Activated CD8-positive, alpha-beta T cell treated with anti-CD3 and anti-CD28 coated beads, Interleukin-2, amount 10 ng/mL, durations not matched to agents 7 days and 5 days (primary cell): ENCODE results near the gene MRPS10. TPM values are rescaled to one million over a fixed set of nuclear protein-coding genes. Genes with fewer than 3 reads are reported as not detected.
"Not testable (repeated sequence)": the region's sequence is repeated elsewhere in the genome, so short reads cannot be mapped to it uniquely, and the experiment has no call there.

Experiments
- ATAC-seq: fragments of 150-1000 bp; cut with Tn5 transposase; one replicate; pipeline ENCODE4 v1.10.0; 2021; ENCODE audit warnings: moderate library complexity
- CTCF ChIA-PET: fragments of 350-600 bp; sonication (Branson Sonifier 250); formaldehyde crosslinking; loops from one replicate; lab custom pipeline; 2021; ENCODE audit warnings: antibody characterized with exemption; lab: Charles Lee
- POLR2A ChIA-PET: fragments of 350-600 bp; sonication (Branson Sonifier 250); formaldehyde crosslinking; loops from one replicate; lab custom pipeline; 2021; ENCODE audit warnings: antibody characterized with exemption; lab: Charles Lee
- DNase-seq: peaks from one replicate; pipeline ENCODE4 v3.0.0-alpha.2; 2020
- H3K27ac Mint-ChIP-seq: one replicate; pipeline ENCODE4 v1.8.0; 2021; ENCODE audit warnings: mild to moderate bottlenecking, mixed read lengths
- H3K27me3 Mint-ChIP-seq: one replicate; pipeline ENCODE4 v1.8.0; 2021; ENCODE audit warnings: low read depth, mixed read lengths
- H3K36me3 Mint-ChIP-seq: one replicate; pipeline ENCODE4 v1.8.0; 2021; ENCODE audit warnings: low read depth, mixed read lengths
- H3K4me1 Mint-ChIP-seq: one replicate; pipeline ENCODE4 v1.8.0; 2021; ENCODE audit warnings: low read depth, mixed read lengths
- H3K4me3 Mint-ChIP-seq: one replicate; pipeline ENCODE4 v1.8.0; 2021; ENCODE audit warnings: mild to moderate bottlenecking, mixed read lengths
- H3K9me3 Mint-ChIP-seq: one replicate; pipeline ENCODE4 v1.8.0; 2022; ENCODE audit warnings: mixed read lengths; ENCODE audit not compliant: insufficient read depth
- total RNA-seq, 2 experiments: library from RNA; stranded (reverse); gene quantifications; one replicate each; pipeline ENCODE4 v1.2.3, GENCODE V29; 2021

Gene MRPS10
- total RNA-seq, 2 experiments from 2014 or later, result 32.6 to 33.8 TPM

DNA sequence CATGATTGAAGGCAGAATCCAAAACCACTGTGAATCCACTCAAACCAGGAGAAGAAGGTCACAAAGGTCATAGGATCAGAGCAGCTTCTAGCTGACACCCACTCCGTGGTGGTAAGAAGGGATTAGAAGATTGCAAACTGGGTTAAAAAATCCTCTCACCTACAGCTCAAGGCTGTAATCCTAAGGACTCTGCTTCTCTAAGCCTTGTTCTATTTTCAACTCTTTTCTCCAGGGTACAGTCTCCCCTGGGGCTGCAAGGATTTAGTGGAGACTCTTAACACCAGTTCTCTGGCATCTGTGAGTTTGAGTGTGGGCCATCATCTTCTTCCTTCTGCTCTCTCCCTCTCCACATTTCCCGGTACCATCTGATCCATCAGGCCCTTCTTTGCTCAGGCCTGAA is 44.6 kb downstream of the MRPS10 start, which contains the start of gene GUCA1A:
GUCA1A (plus strand) TSS at position 264 of the 400 bp plus-strand sequence. CDS start 250 bp downstream, outside the sequence.
- CTCF ChIA-PET, result interaction anchor here (1.3 kb wide), 1 partner anchor 129 kb away, joined by 3 read pairs; no protein-coding TSS in a partner anchor
- no peaks in the 10 kb centered on the region for H3K9me3 Mint-ChIP-seq
- H3K4me3 Mint-ChIP-seq, result no peak within 1 kb of the TSS
- H3K27me3 Mint-ChIP-seq, result peaks cover 6% of the 10 kb centered on the region
- no peak within 1 kb of the TSS for H3K27ac Mint-ChIP-seq
- no peaks in the 10 kb centered on the region for H3K36me3 Mint-ChIP-seq
- POLR2A ChIA-PET, result no interaction called here
- no peak for ATAC-seq
- no peaks in the 10 kb centered on the region for H3K4me1 Mint-ChIP-seq
- DNase-seq, result no peak

DNA sequence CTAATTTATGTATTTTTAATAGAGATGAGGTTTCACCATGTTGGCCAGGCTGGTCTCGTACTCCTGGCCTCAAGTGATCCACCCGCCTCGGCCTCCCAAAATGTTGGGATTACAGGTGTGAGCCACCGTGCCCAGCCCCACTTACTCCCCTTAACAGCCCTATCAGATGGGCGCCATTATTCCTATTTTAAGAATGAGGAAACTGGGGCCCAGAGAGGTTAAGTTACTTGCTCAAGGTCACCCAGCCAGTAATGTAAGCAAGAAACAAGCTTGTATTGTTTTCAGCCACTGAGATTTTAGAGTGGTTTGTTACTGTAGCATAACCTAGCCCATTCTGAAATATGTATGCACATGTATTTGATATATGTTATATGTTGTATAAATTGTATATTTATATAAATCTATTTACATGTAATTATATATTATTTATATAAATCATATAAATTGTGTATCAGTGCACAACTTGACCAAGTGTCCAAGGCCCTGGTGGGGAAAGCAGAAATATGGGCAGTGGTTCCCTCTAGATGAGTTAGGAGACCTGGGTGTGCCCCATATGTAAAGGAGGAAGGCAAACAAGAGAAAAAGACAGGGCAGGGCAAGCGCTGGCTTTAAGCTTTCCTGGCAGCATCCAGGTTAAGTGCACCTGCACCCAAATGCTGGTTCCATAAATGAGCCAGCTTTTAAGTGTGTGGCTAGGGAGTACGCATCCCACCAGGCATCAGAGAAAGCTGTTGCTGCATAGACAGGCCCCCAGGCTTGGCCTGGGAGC is 45.7 kb downstream of the MRPS10 start:
- Mint-ChIP-seq H3K36me3 (no peaks in the 10 kb centered on the region), H3K4me1 (no peaks in the 10 kb centered on the region), H3K4me3 (no peak overlapping the region), H3K9me3 (no peaks in the 10 kb centered on the region), H3K27ac (no peak overlapping the region), H3K27me3 (peaks cover 6% of the 10 kb centered on the region)
- ChIA-PET CTCF (interaction anchor here (1.3 to 1.4 kb wide), 2 partner anchors 127 to 376 kb away, joined by 3 read pairs; no protein-coding TSS in a partner anchor), POLR2A (no interaction called here)
- DNase-seq (no peak), ATAC-seq (no peak)

DNA sequence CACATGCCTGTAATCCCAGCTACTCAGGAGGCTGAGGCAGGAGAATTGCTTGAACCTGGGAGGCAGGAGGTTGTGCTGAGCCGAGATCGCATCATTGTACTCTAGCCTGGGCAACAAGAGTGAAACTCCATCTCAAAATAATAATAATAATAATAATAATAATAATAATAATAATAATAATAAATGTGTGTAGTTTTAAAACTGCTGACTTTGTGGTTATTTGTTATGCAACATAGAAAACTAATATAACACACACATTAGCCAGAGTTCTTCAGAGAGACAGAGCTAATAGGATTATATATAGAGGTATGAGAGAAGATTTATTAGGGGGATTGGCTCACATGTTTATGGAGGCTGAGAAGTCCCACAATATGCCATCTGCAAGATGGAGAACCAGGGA is 47.9 kb downstream of the MRPS10 start:
- ATAC-seq, H3K4me3 Mint-ChIP-seq, POLR2A ChIA-PET, H3K9me3 Mint-ChIP-seq, H3K27ac Mint-ChIP-seq, H3K36me3 Mint-ChIP-seq, H3K27me3 Mint-ChIP-seq, DNase-seq, H3K4me1 Mint-ChIP-seq: not testable (repeated sequence)
- CTCF ChIA-PET, result interaction anchor here (1.0 to 1.3 kb wide), 4 partner anchors 33 to 382 kb away, joined by 3 to 4 read pairs (median 3); partner anchors contain the start of gene TOMM6

DNA sequence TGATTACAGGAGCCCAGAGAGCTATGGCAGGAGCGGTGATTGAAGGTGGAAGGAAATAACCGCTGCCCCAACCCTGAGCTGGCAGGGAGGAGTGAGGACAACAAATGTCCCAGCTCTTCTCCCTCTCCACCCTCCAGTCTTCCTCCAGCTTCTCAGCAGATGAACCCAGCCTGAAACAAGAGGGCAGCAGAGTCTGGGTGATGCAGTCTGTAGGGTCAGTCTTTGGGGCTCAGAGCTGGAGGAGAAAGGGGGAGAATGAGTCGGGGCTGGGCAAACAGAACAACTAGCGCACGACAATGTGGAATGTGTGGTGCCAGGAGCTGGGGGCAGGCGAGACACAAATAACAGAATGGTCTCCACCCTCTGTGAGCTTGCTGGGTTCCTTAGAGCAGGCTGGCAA is 49.0 kb downstream of the MRPS10 start:
- ATAC-seq (no peak), DNase-seq (no peak)
- Mint-ChIP-seq H3K27ac (no peak overlapping the region), H3K4me3 (no peak overlapping the region), H3K36me3 (no peaks in the 10 kb centered on the region), H3K27me3 (peaks cover 4% of the 10 kb centered on the region), H3K9me3 (no peaks in the 10 kb centered on the region), H3K4me1 (peaks cover 7% of the 10 kb centered on the region)
- CTCF ChIA-PET, result interaction anchor here (1.0 to 1.3 kb wide), 2 partner anchors 31 to 381 kb away, joined by 3 read pairs; partner anchors contain the start of gene TOMM6
- POLR2A ChIA-PET, result no interaction called here

DNA sequence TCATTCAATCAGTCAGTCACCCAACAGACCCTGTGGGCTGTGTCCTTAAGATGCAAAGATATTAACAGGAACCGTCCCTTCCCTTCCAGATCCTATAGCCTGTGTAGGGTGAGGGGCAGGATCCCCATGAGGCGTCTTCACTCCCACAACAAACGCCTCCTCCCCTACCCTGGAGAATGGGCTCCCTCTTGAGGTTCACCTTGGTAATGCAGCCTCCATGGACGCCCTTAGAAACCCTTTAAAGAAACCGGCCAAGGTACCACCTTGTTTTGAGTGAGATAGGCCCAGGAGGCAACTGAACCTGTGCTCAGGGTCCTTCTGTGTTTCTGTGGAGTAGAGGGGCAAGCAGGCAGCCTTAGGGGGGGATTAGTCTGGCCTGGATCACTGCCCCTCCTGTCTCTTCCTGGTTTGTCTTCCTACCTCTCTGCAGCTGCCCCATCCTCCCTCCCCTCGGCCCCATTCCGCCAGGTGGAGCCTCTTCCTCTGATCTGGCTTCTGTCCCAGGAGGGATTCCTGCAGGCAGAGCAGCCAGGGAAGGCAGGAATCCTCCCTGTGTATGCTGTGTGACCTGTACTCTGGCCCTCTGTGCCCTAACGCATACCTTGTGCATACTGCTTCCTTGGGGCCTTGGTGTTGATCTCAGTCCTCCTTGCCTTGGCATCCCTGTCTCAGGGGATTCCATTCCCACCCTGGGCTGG is 51.1 kb downstream of the MRPS10 start:
- no peak overlapping the region for H3K4me3 Mint-ChIP-seq
- H3K36me3 Mint-ChIP-seq, result no peaks in the 10 kb centered on the region
- CTCF ChIA-PET, result interaction anchor here (0.6 to 1.6 kb wide), 3 partner anchors 10 to 365 kb away, joined by 3 to 5 read pairs (median 3); no protein-coding TSS in a partner anchor
- peaks cover 7% of the 10 kb centered on the region for H3K4me1 Mint-ChIP-seq
- no peaks in the 10 kb centered on the region for H3K9me3 Mint-ChIP-seq
- ATAC-seq, result peak; percentile 88
- peak; percentile 87 for DNase-seq
- POLR2A ChIA-PET, result no interaction called here
- peaks cover 7% of the 10 kb centered on the region for H3K27me3 Mint-ChIP-seq
- peak overlapping the region; percentile 60 for H3K27ac Mint-ChIP-seq

DNA sequence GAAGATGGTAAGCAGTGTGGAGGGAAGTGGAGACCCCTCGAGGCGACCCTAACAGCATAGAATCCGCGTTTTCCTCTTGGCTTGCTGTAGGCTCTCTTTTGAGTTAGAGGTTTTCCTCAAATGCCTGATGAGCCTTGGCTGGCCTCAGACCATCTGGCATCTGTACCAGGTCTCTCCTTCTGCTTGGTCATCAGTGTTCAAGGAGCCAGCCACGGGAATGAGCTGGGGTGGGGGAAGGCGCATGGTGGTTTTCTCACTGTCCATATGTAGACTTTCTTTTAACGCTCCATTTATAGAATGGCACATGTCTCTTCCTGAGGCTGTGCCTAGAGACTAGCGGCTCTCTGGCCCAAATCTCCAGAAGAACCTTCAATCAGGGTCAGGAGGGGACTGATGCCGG is 52.6 kb downstream of the MRPS10 start:
- H3K27me3 Mint-ChIP-seq, result peaks cover 14% of the 10 kb centered on the region

DNA sequence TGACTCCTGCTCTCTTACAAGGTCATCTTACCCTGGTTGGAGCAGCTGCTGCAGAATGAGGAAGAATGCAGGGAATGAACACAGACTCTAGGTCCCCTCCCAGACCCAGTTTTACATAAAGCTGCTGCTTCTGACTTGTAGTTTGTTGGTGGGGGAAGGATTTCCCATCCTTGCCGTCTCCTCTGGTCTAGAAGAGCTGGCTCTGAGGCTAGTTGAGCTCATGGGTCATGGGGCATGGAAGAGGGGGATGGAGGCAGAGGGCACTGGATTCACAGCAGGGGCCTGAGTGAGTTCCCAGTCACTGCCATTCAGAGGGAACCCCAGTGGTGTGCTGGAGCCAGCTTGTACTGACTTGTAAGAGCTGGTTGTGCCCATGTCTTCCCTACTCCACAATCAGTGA is 53.7 kb downstream of the MRPS10 start:
- H3K27me3 Mint-ChIP-seq, result peaks cover 10% of the 10 kb centered on the region
- POLR2A ChIA-PET, result no interaction called here
- peaks cover 7% of the 10 kb centered on the region for H3K4me1 Mint-ChIP-seq
- H3K4me3 Mint-ChIP-seq, result no peak overlapping the region
- H3K27ac Mint-ChIP-seq, result no peak overlapping the region
- no peaks in the 10 kb centered on the region for H3K9me3 Mint-ChIP-seq
- CTCF ChIA-PET, result interaction anchor here (0.8 to 2.9 kb wide), 5 partner anchors 9 to 384 kb away, joined by 3 to 12 read pairs (median 4); a partner anchor contains a TSS
- DNase-seq (no peak), ATAC-seq (no peak)
- no peaks in the 10 kb centered on the region for H3K36me3 Mint-ChIP-seq

More for the DNA sequence above, 52.6 kb downstream of the MRPS10 start:
- Mint-ChIP-seq H3K36me3 (no peaks in the 10 kb centered on the region), H3K27ac (no peak overlapping the region), H3K4me3 (no peak overlapping the region), H3K4me1 (peaks cover 7% of the 10 kb centered on the region), H3K9me3 (no peaks in the 10 kb centered on the region)
- DNase-seq, result no peak
- ChIA-PET CTCF (interaction anchor here (1.6 to 2.9 kb wide), 3 partner anchors 9 to 61 kb away, joined by 4 to 12 read pairs (median 5); no protein-coding TSS in a partner anchor), POLR2A (interaction anchor here (0.6 to 0.7 kb wide), 2 partner anchors 38 to 130 kb away, joined by 3 read pairs; no protein-coding TSS in a partner anchor)
- ATAC-seq, result no peak

DNA sequence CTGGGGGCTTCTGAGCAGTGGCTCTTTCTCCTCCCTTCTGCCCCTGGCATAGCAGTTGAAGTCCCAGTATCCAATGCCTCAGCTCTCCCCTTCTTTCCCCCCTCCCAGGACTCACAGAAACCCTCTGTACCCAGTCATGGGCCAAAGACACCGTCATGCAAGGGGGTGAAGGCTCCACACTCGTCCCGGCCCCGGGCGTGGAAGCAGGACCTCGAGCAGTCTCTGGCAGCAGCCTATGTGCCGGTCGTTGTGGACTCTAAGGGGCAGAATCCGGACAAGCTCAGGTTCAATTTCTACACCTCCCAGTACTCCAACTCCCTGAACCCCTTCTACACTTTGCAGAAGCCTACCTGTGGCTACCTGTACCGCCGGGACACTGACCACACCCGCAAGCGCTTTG is 54.8 kb downstream of the MRPS10 start:
- CTCF ChIA-PET, result interaction anchor here (1.3 to 1.7 kb wide), 2 partner anchors 385 to 388 kb away, joined by 3 to 7 read pairs; no protein-coding TSS in a partner anchor
- Mint-ChIP-seq H3K4me3 (no peak overlapping the region), H3K4me1 (peaks cover 7% of the 10 kb centered on the region), H3K36me3 (no peaks in the 10 kb centered on the region), H3K27me3 (peaks cover 10% of the 10 kb centered on the region), H3K27ac (no peak overlapping the region), H3K9me3 (no peaks in the 10 kb centered on the region)
- POLR2A ChIA-PET, result no interaction called here
- no peak for ATAC-seq
- DNase-seq, result no peak

DNA sequence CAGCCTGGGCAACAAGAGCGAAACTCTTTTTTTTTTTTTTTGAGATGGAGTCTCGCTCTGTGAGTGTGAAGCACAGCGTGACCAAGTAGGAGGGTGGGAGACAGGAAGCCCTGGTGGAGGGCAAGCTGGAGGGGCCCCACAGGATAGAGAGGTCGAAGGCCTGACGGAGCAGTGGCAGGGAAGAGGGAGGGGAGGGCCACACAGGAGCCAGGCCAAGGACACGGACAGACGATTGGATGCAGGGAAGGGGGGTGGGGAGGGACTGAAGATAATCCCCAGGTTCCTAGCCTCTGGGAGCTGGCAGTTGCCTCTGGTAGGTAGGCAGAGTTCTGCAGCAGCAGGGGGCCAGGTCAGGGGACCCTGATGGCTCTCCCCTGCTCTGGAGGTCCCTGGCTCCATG is 55.3 kb downstream of the MRPS10 start:
- DNase-seq (no peak), ATAC-seq (no peak)
- Mint-ChIP-seq H3K27me3 (peaks cover 10% of the 10 kb centered on the region), H3K4me1 (peaks cover 7% of the 10 kb centered on the region), H3K27ac (no peak overlapping the region), H3K9me3 (no peaks in the 10 kb centered on the region), H3K4me3 (no peak overlapping the region), H3K36me3 (no peaks in the 10 kb centered on the region)
- ChIA-PET POLR2A (no interaction called here), CTCF (interaction anchor here (1.3 kb wide), 1 partner anchor 387 kb away, joined by 3 read pairs; no protein-coding TSS in a partner anchor)

DNA sequence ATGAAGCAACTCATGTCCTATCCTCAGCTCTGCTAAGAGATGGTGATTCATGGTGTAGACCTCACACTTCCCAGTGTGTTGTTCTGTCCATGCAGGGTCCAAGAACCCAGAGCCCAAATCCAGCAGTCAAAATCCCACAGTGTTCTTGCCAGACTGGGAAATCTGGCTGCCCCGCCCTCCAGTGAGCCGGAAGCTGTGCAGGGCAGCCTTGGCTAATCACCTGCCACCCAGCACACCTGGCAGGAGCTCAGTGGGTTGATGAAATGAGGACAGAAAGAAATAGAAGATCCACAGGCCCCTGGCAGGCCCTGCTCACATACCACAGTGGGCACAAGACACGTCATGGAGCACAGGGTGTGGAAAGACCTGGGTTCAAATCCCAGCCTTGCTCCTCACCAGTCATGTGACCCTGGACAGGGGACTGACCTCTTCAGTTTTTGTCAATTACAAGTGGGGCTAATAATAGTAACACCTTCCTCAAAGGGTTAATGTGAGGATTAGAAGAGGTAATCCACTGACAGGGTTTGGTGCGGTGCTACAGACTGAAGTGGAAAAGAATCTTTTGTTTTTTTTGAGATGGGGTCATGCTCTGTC is 58.1 kb downstream of the MRPS10 start:
- POLR2A ChIA-PET, result no interaction called here
- Mint-ChIP-seq H3K9me3 (no peaks in the 10 kb centered on the region), H3K36me3 (no peaks in the 10 kb centered on the region), H3K4me3 (no peak overlapping the region), H3K27ac (no peak overlapping the region), H3K27me3 (peaks cover 10% of the 10 kb centered on the region), H3K4me1 (no peaks in the 10 kb centered on the region)
- no peak for DNase-seq
- CTCF ChIA-PET, result interaction anchor here (1.1 kb wide), 1 partner anchor 43 kb away, joined by 3 read pairs; no protein-coding TSS in a partner anchor
- no peak for ATAC-seq

DNA sequence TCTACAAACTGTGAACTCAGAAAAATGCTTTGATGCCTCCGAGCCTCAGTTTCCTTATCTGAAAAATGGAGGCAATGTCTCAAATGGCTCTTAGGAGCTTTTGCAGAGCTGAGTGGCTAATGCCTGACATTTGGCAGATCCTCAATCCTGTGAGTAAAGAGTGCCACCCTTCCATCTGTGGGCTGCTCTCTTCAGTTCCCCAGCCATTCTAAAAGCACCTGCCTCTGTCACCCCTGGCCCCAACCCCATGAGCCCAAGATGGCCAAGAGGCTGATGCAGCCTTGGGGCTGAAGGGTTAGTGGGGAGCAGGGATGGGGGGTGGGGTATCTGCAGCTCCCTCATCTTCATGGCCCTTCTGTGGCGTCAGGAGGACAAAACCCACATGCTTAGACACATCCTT is 59.0 kb downstream of the MRPS10 start:
- ChIA-PET POLR2A (no interaction called here), CTCF (interaction anchor here (1.1 kb wide), 1 partner anchor 42 kb away, joined by 3 read pairs; no protein-coding TSS in a partner anchor)
- no peak for ATAC-seq
- Mint-ChIP-seq H3K9me3 (no peaks in the 10 kb centered on the region), H3K4me3 (no peak overlapping the region), H3K36me3 (no peaks in the 10 kb centered on the region), H3K27ac (no peak overlapping the region), H3K4me1 (no peaks in the 10 kb centered on the region), H3K27me3 (peaks cover 10% of the 10 kb centered on the region)
- no peak for DNase-seq
